ENCODE data around the gene MAP3K5. TPM values are rescaled to one million over a fixed set of nuclear protein-coding genes. Genes with fewer than 3 reads are reported as not detected.

Gene MAP3K5
- total and polyA plus RNA-seq, 9 of the 15 experiments (the other 6 are each of a cell fraction or from before 2014, with no cell fraction given), result 2.2 to 13.0 (median 9.9) TPM

DNA sequence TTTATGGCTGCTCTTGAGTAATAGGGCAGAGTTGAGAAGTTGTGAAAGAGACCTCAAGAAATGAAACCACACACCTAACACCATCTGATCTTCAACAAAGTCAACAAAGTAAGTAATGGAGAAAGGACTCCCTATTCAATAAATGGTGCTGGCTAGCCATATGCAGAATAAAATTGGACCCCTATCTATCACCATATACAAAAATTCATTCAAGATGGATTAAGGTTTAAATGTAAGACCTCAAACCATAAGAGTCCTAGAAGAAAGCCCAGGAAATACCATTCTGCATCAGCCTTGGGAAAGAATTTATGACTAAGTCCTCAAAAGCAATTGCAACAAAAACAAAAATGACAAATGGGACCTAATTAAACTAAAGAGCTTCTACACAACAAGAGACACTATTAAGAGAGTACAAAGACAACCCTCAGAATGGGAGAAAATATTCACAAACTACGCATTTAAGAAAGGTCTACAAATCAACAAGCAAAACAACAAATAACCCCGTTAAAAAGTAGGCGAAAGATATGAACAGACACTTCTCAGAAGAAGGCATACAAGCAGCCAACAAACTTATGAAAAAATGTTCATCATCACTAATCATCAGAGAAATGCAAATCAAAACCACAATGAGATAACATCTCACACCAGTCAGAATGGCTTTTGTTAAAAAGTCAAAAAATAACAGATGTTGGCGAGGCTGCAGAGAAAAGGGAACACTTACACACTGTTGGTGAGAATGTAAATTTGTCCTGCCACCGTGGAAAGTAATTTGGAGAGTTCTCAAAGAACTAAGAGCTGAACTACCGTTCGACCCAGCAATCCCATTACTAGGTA, 4.0 kb downstream of the MAP3K5 start (continued):
- TF ChIP-seq, protein P1, sequence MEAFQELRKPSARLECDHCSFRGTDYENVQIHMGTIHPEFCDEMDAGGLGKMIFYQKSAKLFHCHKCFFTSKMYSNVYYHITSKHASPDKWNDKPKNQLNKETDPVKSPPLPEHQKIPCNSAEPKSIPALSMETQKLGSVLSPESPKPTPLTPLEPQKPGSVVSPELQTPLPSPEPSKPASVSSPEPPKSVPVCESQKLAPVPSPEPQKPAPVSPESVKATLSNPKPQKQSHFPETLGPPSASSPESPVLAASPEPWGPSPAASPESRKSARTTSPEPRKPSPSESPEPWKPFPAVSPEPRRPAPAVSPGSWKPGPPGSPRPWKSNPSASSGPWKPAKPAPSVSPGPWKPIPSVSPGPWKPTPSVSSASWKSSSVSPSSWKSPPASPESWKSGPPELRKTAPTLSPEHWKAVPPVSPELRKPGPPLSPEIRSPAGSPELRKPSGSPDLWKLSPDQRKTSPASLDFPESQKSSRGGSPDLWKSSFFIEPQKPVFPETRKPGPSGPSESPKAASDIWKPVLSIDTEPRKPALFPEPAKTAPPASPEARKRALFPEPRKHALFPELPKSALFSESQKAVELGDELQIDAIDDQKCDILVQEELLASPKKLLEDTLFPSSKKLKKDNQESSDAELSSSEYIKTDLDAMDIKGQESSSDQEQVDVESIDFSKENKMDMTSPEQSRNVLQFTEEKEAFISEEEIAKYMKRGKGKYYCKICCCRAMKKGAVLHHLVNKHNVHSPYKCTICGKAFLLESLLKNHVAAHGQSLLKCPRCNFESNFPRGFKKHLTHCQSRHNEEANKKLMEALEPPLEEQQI (IDR thresholded peaks at IDR 0.05), result no peak
- TF ChIP-seq SNIP1 (IDR thresholded peaks at IDR 0.05; ENCODE audit: low read depth) (no peak), LCOR (CRISPR knock-in tag; IDR thresholded peaks at IDR 0.05) (peak; percentile 32; the same call in 1 of the 2 replicates), CTCF (IDR thresholded peaks at IDR 0.05 in 2 of 3, conservative IDR thresholded peaks at IDR 0.05 in 1 of 3; ENCODE audit: insufficient read depth in 2 of 3, low read depth in 1 of 3, low read length in 3 of 3) (no peak), ZBTB5 (IDR thresholded peaks at IDR 0.05) (0 out of 2 replicates have a peak, but pooled peaks have one; percentile 22), SMARCA4 (IDR thresholded peaks at IDR 0.05) (0 out of 2 replicates have a peak, but pooled peaks have one; percentile 31), NR2C2 (CRISPR knock-in tag; IDR thresholded peaks at IDR 0.05) (no peak), NR2C2 (tag; IDR thresholded peaks at IDR 0.05) (peak; percentile 92), SIN3B (IDR thresholded peaks at IDR 0.05; ENCODE audit: low read depth) (no peak), FOXM1 (IDR thresholded peaks at IDR 0.05; ENCODE audit: low read depth) (peak; percentile 70), FOXM1 (CRISPR knock-in tag; IDR thresholded peaks at IDR 0.05; ENCODE audit: low read depth) (no peak), FOXK1 (CRISPR knock-in tag; IDR thresholded peaks at IDR 0.05; ENCODE audit: borderline replicate concordance) (no peak), ZNF23 (CRISPR knock-in tag; IDR thresholded peaks at IDR 0.05) (no peak)
- TF ChIP-seq, protein P2, sequence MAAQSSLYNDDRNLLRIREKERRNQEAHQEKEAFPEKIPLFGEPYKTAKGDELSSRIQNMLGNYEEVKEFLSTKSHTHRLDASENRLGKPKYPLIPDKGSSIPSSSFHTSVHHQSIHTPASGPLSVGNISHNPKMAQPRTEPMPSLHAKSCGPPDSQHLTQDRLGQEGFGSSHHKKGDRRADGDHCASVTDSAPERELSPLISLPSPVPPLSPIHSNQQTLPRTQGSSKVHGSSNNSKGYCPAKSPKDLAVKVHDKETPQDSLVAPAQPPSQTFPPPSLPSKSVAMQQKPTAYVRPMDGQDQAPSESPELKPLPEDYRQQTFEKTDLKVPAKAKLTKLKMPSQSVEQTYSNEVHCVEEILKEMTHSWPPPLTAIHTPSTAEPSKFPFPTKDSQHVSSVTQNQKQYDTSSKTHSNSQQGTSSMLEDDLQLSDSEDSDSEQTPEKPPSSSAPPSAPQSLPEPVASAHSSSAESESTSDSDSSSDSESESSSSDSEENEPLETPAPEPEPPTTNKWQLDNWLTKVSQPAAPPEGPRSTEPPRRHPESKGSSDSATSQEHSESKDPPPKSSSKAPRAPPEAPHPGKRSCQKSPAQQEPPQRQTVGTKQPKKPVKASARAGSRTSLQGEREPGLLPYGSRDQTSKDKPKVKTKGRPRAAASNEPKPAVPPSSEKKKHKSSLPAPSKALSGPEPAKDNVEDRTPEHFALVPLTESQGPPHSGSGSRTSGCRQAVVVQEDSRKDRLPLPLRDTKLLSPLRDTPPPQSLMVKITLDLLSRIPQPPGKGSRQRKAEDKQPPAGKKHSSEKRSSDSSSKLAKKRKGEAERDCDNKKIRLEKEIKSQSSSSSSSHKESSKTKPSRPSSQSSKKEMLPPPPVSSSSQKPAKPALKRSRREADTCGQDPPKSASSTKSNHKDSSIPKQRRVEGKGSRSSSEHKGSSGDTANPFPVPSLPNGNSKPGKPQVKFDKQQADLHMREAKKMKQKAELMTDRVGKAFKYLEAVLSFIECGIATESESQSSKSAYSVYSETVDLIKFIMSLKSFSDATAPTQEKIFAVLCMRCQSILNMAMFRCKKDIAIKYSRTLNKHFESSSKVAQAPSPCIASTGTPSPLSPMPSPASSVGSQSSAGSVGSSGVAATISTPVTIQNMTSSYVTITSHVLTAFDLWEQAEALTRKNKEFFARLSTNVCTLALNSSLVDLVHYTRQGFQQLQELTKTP (IDR thresholded peaks at IDR 0.05; ENCODE audit: low read depth in 1 of 2, partially characterized antibody in 2 of 2), result peak in 1 of 2 experiments; percentile 83
- TF ChIP-seq, protein P3, sequence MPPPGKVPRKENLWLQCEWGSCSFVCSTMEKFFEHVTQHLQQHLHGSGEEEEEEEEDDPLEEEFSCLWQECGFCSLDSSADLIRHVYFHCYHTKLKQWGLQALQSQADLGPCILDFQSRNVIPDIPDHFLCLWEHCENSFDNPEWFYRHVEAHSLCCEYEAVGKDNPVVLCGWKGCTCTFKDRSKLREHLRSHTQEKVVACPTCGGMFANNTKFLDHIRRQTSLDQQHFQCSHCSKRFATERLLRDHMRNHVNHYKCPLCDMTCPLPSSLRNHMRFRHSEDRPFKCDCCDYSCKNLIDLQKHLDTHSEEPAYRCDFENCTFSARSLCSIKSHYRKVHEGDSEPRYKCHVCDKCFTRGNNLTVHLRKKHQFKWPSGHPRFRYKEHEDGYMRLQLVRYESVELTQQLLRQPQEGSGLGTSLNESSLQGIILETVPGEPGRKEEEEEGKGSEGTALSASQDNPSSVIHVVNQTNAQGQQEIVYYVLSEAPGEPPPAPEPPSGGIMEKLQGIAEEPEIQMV (tag; conservative IDR thresholded peaks at IDR 0.05; ENCODE audit: low read depth), result no peak
